ENCODE data around the gene ATP5ME. TPM values are rescaled to one million over a fixed set of nuclear protein-coding genes. Genes with fewer than 3 reads are reported as not detected.

Gene ATP5ME
- total RNA-seq, 1 experiment from 2014 or later: 425 TPM

DNA sequence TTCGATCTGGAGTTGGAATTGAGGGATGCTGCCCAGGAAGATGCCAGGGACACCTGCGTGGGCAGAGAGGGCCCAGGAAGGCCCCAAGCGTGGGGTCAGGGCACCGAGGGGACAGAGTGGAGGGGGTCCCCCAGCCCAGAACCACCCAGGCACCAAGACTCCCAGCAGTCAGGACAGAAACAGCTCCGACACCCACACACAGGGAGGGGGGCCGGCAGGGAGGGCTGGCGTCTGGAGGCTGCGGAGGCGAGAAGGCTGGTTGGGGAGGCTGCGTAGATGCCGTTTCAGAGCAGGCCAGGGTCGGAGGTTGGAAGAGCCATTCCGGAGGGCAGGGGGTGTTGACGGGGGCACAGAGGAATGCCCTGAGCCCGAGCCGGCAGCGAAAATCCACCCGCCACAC, 23.6 kb downstream of the ATP5ME start:
- Histone ChIP-seq H3K79me2 (ENCODE audit: insufficient read depth, low read length) (no peaks in the 10 kb centered on the region), H3K4ac (ENCODE audit: low read depth, low read length) (no peak overlapping the region), H3K79me1 (ENCODE audit: insufficient read depth, low read depth, low read length, poor library complexity, severe bottlenecking) (no peaks in the 10 kb centered on the region), H3K27ac (ENCODE audit: insufficient read length, low read depth, low read length) (no peak overlapping the region), H2BK12ac (ENCODE audit: insufficient read length, low read depth, low read length) (no peak overlapping the region), H3K27me3 (ENCODE audit: insufficient read depth, low read length) (no peaks in the 10 kb centered on the region), H3K23me2 (ENCODE audit: insufficient read length, low read depth, low read length, poor library complexity, severe bottlenecking) (no peaks in the 10 kb centered on the region), H3K23ac (ENCODE audit: insufficient read length, low read depth, low read length) (no peak overlapping the region), H3K4me1 (ENCODE audit: insufficient read depth, low read length) (no peaks in the 10 kb centered on the region), H4K91ac (ENCODE audit: insufficient read length, low read depth, low read length) (no peak overlapping the region), H3K4me2 (ENCODE audit: insufficient read depth, insufficient read length, low read length) (no peak overlapping the region), H2BK15ac (ENCODE audit: low read depth, low read length) (no peak overlapping the region), H3K56ac (ENCODE audit: insufficient read length, low read depth, low read length) (no peak overlapping the region), H2AFZ (ENCODE audit: low read length) (no peak overlapping the region), H3K9me3 (ENCODE audit: control insufficient read depth, low read depth, low read length) (no peaks in the 10 kb centered on the region), H4K20me1 (ENCODE audit: control insufficient read depth, insufficient read depth, insufficient read length) (no peaks in the 10 kb centered on the region), H3T11ph (ENCODE audit: low read length) (no peak overlapping the region), H2AK5ac (ENCODE audit: insufficient read length, low read length) (no peak overlapping the region), H3K14ac (ENCODE audit: insufficient read depth, low read length) (no peak overlapping the region), H2BK20ac (ENCODE audit: low read depth, low read length, poor library complexity, severe bottlenecking) (no peak overlapping the region), H4K8ac (replicated peaks; ENCODE audit: insufficient read length, low read depth, low read length) (no peak overlapping the region), H4K5ac (ENCODE audit: insufficient read length, low read depth, low read length) (no peak overlapping the region), H3K9ac (ENCODE audit: extremely low read depth, insufficient read length, low read length) (no peak overlapping the region), H2BK5ac (ENCODE audit: insufficient read length, low read length) (no peak overlapping the region), H3K18ac (ENCODE audit: insufficient read length, low read depth, low read length) (no peak overlapping the region), H2BK120ac (ENCODE audit: low read depth, low read length, poor library complexity, severe bottlenecking) (no peak overlapping the region)
- peaks cover 5 to 25% of the 10 kb centered on the region in 2 experiments; a peak in 3 of 4 replicates for H3K4me1 Mint-ChIP-seq
- no peak overlapping the region for H3K27ac Mint-ChIP-seq
- TF ChIP-seq, protein P1, sequence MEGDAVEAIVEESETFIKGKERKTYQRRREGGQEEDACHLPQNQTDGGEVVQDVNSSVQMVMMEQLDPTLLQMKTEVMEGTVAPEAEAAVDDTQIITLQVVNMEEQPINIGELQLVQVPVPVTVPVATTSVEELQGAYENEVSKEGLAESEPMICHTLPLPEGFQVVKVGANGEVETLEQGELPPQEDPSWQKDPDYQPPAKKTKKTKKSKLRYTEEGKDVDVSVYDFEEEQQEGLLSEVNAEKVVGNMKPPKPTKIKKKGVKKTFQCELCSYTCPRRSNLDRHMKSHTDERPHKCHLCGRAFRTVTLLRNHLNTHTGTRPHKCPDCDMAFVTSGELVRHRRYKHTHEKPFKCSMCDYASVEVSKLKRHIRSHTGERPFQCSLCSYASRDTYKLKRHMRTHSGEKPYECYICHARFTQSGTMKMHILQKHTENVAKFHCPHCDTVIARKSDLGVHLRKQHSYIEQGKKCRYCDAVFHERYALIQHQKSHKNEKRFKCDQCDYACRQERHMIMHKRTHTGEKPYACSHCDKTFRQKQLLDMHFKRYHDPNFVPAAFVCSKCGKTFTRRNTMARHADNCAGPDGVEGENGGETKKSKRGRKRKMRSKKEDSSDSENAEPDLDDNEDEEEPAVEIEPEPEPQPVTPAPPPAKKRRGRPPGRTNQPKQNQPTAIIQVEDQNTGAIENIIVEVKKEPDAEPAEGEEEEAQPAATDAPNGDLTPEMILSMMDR (conservative IDR thresholded peaks at IDR 0.05): no peak
- H3K36me3 Mint-ChIP-seq (ENCODE audit: insufficient read depth in 1 of 3, low read depth in 3 of 3): no peaks in the 10 kb centered on the region
- no peak overlapping the region for H3K4me3 Mint-ChIP-seq
- WGBS (ENCODE audit: extremely low coverage, insufficient read length, low lambda C conversion rate): no CpG with 5 or more reads among the region's 18 CpGs
- peaks cover 3% of the 10 kb centered on the region for H3K27me3 Mint-ChIP-seq (ENCODE audit: low read depth)
- no peaks in the 10 kb centered on the region; a peak in 2 of 5 replicates for H3K9me3 Mint-ChIP-seq
- DNase-seq: no peak

Measured in H9 (cell line).